WTC11 (cell line): ENCODE data around the gene RNASE7.
"Not testable (repeated sequence)": the region's sequence is repeated elsewhere in the genome, so short reads cannot be mapped to it uniquely, and the experiment has no call there.

Experiments used
- GABPB1 ChIP-seq: sonication (generic); formaldehyde crosslinking; IDR thresholded peaks from 2 replicates; pipeline ENCODE4 v1.8.1; 2023; ENCODE audit warnings: mild to moderate bottlenecking, missing genetic modification reagents
- RORB ChIP-seq: fragments of 250-450 bp; sonication (Bioruptor Pico); IDR thresholded peaks from 2 replicates; pipeline ENCODE4 v1.9.0; 2021; ENCODE audit warnings: mild to moderate bottlenecking

DNA sequence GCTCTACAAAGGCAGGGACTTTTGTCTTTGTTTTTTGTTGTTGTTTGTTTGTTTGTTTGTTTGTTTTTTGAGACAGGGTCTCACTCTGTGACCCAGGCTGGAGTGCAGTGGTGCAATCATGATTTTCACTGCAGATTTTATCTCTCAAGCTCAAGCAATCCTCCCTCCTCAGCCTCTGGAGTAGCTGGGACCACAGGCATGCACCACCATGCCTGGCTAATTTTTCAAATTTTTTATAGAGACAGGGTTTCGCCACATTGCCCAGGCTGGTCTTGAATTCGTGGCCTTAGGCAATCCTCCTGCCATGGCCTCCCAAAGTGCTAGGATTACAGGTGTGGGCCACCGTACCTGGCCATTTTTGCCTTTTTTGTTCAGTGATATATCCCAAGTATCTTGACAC lies 1.2 kb upstream of the RNASE7 start:
- not testable (repeated sequence) for TF ChIP-seq GABPB1, RORB (CRISPR knock-in tag)
